ENCODE results near the gene LPP. TPM values are rescaled to one million over a fixed set of nuclear protein-coding genes. Genes with fewer than 3 reads are reported as not detected.

Gene LPP
- total RNA-seq, 1 donor from 2014 or later = 184 TPM

GRCh38 chr3:188490416-188490815 lies 336.5 kb downstream of the LPP start:
- Mint-ChIP-seq H3K36me3 (ENCODE audit: unreplicated experiment) (peaks cover 27% of the 10 kb centered on the region), H3K27ac (ENCODE audit: unreplicated experiment) (peak overlapping the region; percentile 86)

GRCh38 chr3:188491276-188491687 lies 337.3 kb downstream of the LPP start:
- H3K36me3 Mint-ChIP-seq (ENCODE audit: unreplicated experiment) = peaks cover 23% of the 10 kb centered on the region
- H3K9me3 Mint-ChIP-seq (ENCODE audit: unreplicated experiment) = no peaks in the 10 kb centered on the region
- TF ChIP-seq CTCF (IDR thresholded peaks at IDR 0.05) = no peak
- peaks cover 49% of the 10 kb centered on the region for H3K4me1 Mint-ChIP-seq (ENCODE audit: unreplicated experiment)
- peak overlapping the region; percentile 86 for H3K27ac Mint-ChIP-seq (ENCODE audit: unreplicated experiment)
- no peak overlapping the region for H3K4me3 Mint-ChIP-seq (ENCODE audit: unreplicated experiment)
- no peaks in the 10 kb centered on the region for H3K27me3 Mint-ChIP-seq (ENCODE audit: unreplicated experiment)
- DNase-seq (ENCODE audit: extremely low spot score, unreplicated experiment) = no peak

More at GRCh38 chr3:188490416-188490815, 336.5 kb downstream of the LPP start:
- no peak for TF ChIP-seq CTCF (IDR thresholded peaks at IDR 0.05)
- H3K27me3 Mint-ChIP-seq (ENCODE audit: unreplicated experiment) = no peaks in the 10 kb centered on the region
- peaks cover 56% of the 10 kb centered on the region for H3K4me1 Mint-ChIP-seq (ENCODE audit: unreplicated experiment)
- H3K9me3 Mint-ChIP-seq (ENCODE audit: unreplicated experiment) = no peaks in the 10 kb centered on the region
- no peak for DNase-seq (ENCODE audit: extremely low spot score, unreplicated experiment)
- no peak overlapping the region for H3K4me3 Mint-ChIP-seq (ENCODE audit: unreplicated experiment)

- H3K4me1 Mint-ChIP-seq (ENCODE audit: unreplicated experiment) = peaks cover 21% of the 10 kb centered on the region
- peaks cover 3% of the 10 kb centered on the region for H3K36me3 Mint-ChIP-seq (ENCODE audit: unreplicated experiment)
Measured at GRCh38 chr3:188496390-188496789, 342.4 kb downstream of the LPP start.

GRCh38 chr3:188497021-188497420 lies 343.1 kb downstream of the LPP start:
- H3K27ac Mint-ChIP-seq (ENCODE audit: unreplicated experiment) = peak overlapping the region; percentile 34
- no peak overlapping the region for H3K4me3 Mint-ChIP-seq (ENCODE audit: unreplicated experiment)
- H3K27me3 Mint-ChIP-seq (ENCODE audit: unreplicated experiment) = no peaks in the 10 kb centered on the region
- H3K4me1 Mint-ChIP-seq (ENCODE audit: unreplicated experiment) = peaks cover 14% of the 10 kb centered on the region
- peaks cover under 1% of the 10 kb centered on the region for H3K9me3 Mint-ChIP-seq (ENCODE audit: unreplicated experiment)
- peaks cover 5% of the 10 kb centered on the region for H3K36me3 Mint-ChIP-seq (ENCODE audit: unreplicated experiment)
- DNase-seq (ENCODE audit: extremely low spot score, unreplicated experiment) = no peak
- no peak for TF ChIP-seq CTCF (IDR thresholded peaks at IDR 0.05)

More at GRCh38 chr3:188496390-188496789, 342.4 kb downstream of the LPP start:
- no peak overlapping the region for H3K4me3 Mint-ChIP-seq (ENCODE audit: unreplicated experiment)
- H3K27me3 Mint-ChIP-seq (ENCODE audit: unreplicated experiment) = no peaks in the 10 kb centered on the region
- peak overlapping the region; percentile 32 for H3K27ac Mint-ChIP-seq (ENCODE audit: unreplicated experiment)
- no peak for DNase-seq (ENCODE audit: extremely low spot score, unreplicated experiment)
- TF ChIP-seq CTCF (IDR thresholded peaks at IDR 0.05) = no peak
- H3K9me3 Mint-ChIP-seq (ENCODE audit: unreplicated experiment) = no peaks in the 10 kb centered on the region

- no peaks in the 10 kb centered on the region for H3K27me3 Mint-ChIP-seq (ENCODE audit: unreplicated experiment)
- peaks cover 34% of the 10 kb centered on the region for H3K4me1 Mint-ChIP-seq (ENCODE audit: unreplicated experiment)
- TF ChIP-seq CTCF (IDR thresholded peaks at IDR 0.05) = no peak
- H3K27ac Mint-ChIP-seq (ENCODE audit: unreplicated experiment) = no peak overlapping the region
- H3K9me3 Mint-ChIP-seq (ENCODE audit: unreplicated experiment) = peaks cover 29% of the 10 kb centered on the region
- DNase-seq (ENCODE audit: extremely low spot score, unreplicated experiment) = no peak
- peaks cover 28% of the 10 kb centered on the region for H3K36me3 Mint-ChIP-seq (ENCODE audit: unreplicated experiment)
- no peak overlapping the region for H3K4me3 Mint-ChIP-seq (ENCODE audit: unreplicated experiment)
Measured at GRCh38 chr3:188503647-188504046, 349.7 kb downstream of the LPP start.

Measured in osteocyte (in vitro differentiated cells).